ENCODE results near the gene PAPOLB.

PAPOLB gene

GRCh38 chr7:4885317-4885807, 23.5 kb upstream of the PAPOLB start:
- Histone ChIP-seq H3K27me3 (ENCODE audit: control insufficient read depth, insufficient read depth, low read length) (no peaks in the 10 kb centered on the region), H3K27ac (ENCODE audit: low read depth, low read length) (no peak overlapping the region), H3K4me3 (ENCODE audit: low read length) (no peak overlapping the region), H3K36me3 (ENCODE audit: control insufficient read depth, insufficient read depth, low read length) (no peaks in the 10 kb centered on the region), H3K9ac (ENCODE audit: low read length) (no peak overlapping the region), H3K4me1 (ENCODE audit: control insufficient read depth, insufficient read depth, low read length) (no peaks in the 10 kb centered on the region)

- no peak overlapping the region for H3K4me3 ChIP-seq (ENCODE audit: low read length)
- H3K27ac ChIP-seq (ENCODE audit: low read depth, low read length), result no peak overlapping the region
- H3K36me3 ChIP-seq (ENCODE audit: control insufficient read depth, insufficient read depth, low read length), result no peaks in the 10 kb centered on the region
- H3K27me3 ChIP-seq (ENCODE audit: control insufficient read depth, insufficient read depth, low read length), result no peaks in the 10 kb centered on the region
- no peaks in the 10 kb centered on the region for H3K4me1 ChIP-seq (ENCODE audit: control insufficient read depth, insufficient read depth, low read length)
- H3K9ac ChIP-seq (ENCODE audit: low read length), result no peak overlapping the region
Measured at GRCh38 chr7:4884164-4884563, 22.3 kb upstream of the PAPOLB start.

GRCh38 chr7:4883372-4884144, 21.7 kb upstream of the PAPOLB start, which contains the start of gene RADIL:
Gene RADIL (minus strand): TSS chr7:4883716. CDS start chr7:4878139, 5,577 bp downstream.
- H3K4me1 ChIP-seq (ENCODE audit: control insufficient read depth, insufficient read depth, low read length), result no peaks in the 10 kb centered on the region
- H3K27ac ChIP-seq (ENCODE audit: low read depth, low read length), result peak within 1 kb of the TSS; percentile 82
- H3K9ac ChIP-seq (ENCODE audit: low read length), result no peak within 1 kb of the TSS
- no peaks in the 10 kb centered on the region for H3K36me3 ChIP-seq (ENCODE audit: control insufficient read depth, insufficient read depth, low read length)
- H3K27me3 ChIP-seq (ENCODE audit: control insufficient read depth, insufficient read depth, low read length), result no peaks in the 10 kb centered on the region
- peak within 1 kb of the TSS; percentile 64 for H3K4me3 ChIP-seq (ENCODE audit: low read length)

GRCh38 chr7:4883033-4883371, 21.2 kb upstream of the PAPOLB start:
- Histone ChIP-seq H3K36me3 (ENCODE audit: control insufficient read depth, insufficient read depth, low read length) (no peaks in the 10 kb centered on the region), H3K4me3 (ENCODE audit: low read length) (peak overlapping the region; percentile 64), H3K27ac (ENCODE audit: low read depth, low read length) (peak overlapping the region; percentile 82), H3K9ac (ENCODE audit: low read length) (no peak overlapping the region), H3K4me1 (ENCODE audit: control insufficient read depth, insufficient read depth, low read length) (no peaks in the 10 kb centered on the region), H3K27me3 (ENCODE audit: control insufficient read depth, insufficient read depth, low read length) (no peaks in the 10 kb centered on the region)

GRCh38 chr7:4882169-4883032, 20.6 kb upstream of the PAPOLB start:
- Histone ChIP-seq H3K27me3 (ENCODE audit: control insufficient read depth, insufficient read depth, low read length) (no peaks in the 10 kb centered on the region), H3K9ac (ENCODE audit: low read length) (no peak overlapping the region), H3K36me3 (ENCODE audit: control insufficient read depth, insufficient read depth, low read length) (no peaks in the 10 kb centered on the region), H3K4me1 (ENCODE audit: control insufficient read depth, insufficient read depth, low read length) (no peaks in the 10 kb centered on the region), H3K27ac (ENCODE audit: low read depth, low read length) (peak overlapping the region; percentile 82), H3K4me3 (ENCODE audit: low read length) (peak overlapping the region; percentile 64)

GRCh38 chr7:4880218-4880617, 18.4 kb upstream of the PAPOLB start:
- Histone ChIP-seq H3K4me3 (ENCODE audit: low read length) (no peak overlapping the region), H3K9ac (ENCODE audit: low read length) (no peak overlapping the region), H3K27ac (ENCODE audit: low read depth, low read length) (no peak overlapping the region), H3K4me1 (ENCODE audit: control insufficient read depth, insufficient read depth, low read length) (no peaks in the 10 kb centered on the region), H3K27me3 (ENCODE audit: control insufficient read depth, insufficient read depth, low read length) (no peaks in the 10 kb centered on the region), H3K36me3 (ENCODE audit: control insufficient read depth, insufficient read depth, low read length) (no peaks in the 10 kb centered on the region)

GRCh38 chr7:4879396-4880081, 17.7 kb upstream of the PAPOLB start:
- Histone ChIP-seq H3K27ac (ENCODE audit: low read depth, low read length) (no peak overlapping the region), H3K9ac (ENCODE audit: low read length) (no peak overlapping the region), H3K4me3 (ENCODE audit: low read length) (no peak overlapping the region), H3K4me1 (ENCODE audit: control insufficient read depth, insufficient read depth, low read length) (no peaks in the 10 kb centered on the region), H3K27me3 (ENCODE audit: control insufficient read depth, insufficient read depth, low read length) (no peaks in the 10 kb centered on the region), H3K36me3 (ENCODE audit: control insufficient read depth, insufficient read depth, low read length) (no peaks in the 10 kb centered on the region)

GRCh38 chr7:4878336-4879335, 16.8 kb upstream of the PAPOLB start:
- Histone ChIP-seq H3K27ac (ENCODE audit: low read depth, low read length) (no peak overlapping the region), H3K36me3 (ENCODE audit: control insufficient read depth, insufficient read depth, low read length) (no peaks in the 10 kb centered on the region), H3K27me3 (ENCODE audit: control insufficient read depth, insufficient read depth, low read length) (no peaks in the 10 kb centered on the region), H3K4me1 (ENCODE audit: control insufficient read depth, insufficient read depth, low read length) (no peaks in the 10 kb centered on the region), H3K9ac (ENCODE audit: low read length) (no peak overlapping the region), H3K4me3 (ENCODE audit: low read length) (no peak overlapping the region)

GRCh38 chr7:4876586-4876985, 14.8 kb upstream of the PAPOLB start:
- no peak overlapping the region for H3K4me3 ChIP-seq (ENCODE audit: low read length)
- no peak overlapping the region for H3K9ac ChIP-seq (ENCODE audit: low read length)
- H3K4me1 ChIP-seq (ENCODE audit: control insufficient read depth, insufficient read depth, low read length), result no peaks in the 10 kb centered on the region
- H3K36me3 ChIP-seq (ENCODE audit: control insufficient read depth, insufficient read depth, low read length), result no peaks in the 10 kb centered on the region
- no peaks in the 10 kb centered on the region for H3K27me3 ChIP-seq (ENCODE audit: control insufficient read depth, insufficient read depth, low read length)
- H3K27ac ChIP-seq (ENCODE audit: low read depth, low read length), result no peak overlapping the region

- H3K36me3 ChIP-seq (ENCODE audit: control insufficient read depth, insufficient read depth, low read length), result no peaks in the 10 kb centered on the region
- H3K27ac ChIP-seq (ENCODE audit: low read depth, low read length), result no peak overlapping the region
- no peaks in the 10 kb centered on the region for H3K4me1 ChIP-seq (ENCODE audit: control insufficient read depth, insufficient read depth, low read length)
Measured at GRCh38 chr7:4875391-4875790, 13.6 kb upstream of the PAPOLB start.

GRCh38 chr7:4873071-4873944, 11.5 kb upstream of the PAPOLB start:
- no peak overlapping the region for H3K9ac ChIP-seq (ENCODE audit: low read length)
- no peak overlapping the region for H3K4me3 ChIP-seq (ENCODE audit: low read length)
- H3K36me3 ChIP-seq (ENCODE audit: control insufficient read depth, insufficient read depth, low read length), result no peaks in the 10 kb centered on the region
- no peaks in the 10 kb centered on the region for H3K4me1 ChIP-seq (ENCODE audit: control insufficient read depth, insufficient read depth, low read length)
- no peaks in the 10 kb centered on the region for H3K27me3 ChIP-seq (ENCODE audit: control insufficient read depth, insufficient read depth, low read length)
- no peak overlapping the region for H3K27ac ChIP-seq (ENCODE audit: low read depth, low read length)

More at GRCh38 chr7:4875391-4875790, 13.6 kb upstream of the PAPOLB start:
- Histone ChIP-seq H3K4me3 (ENCODE audit: low read length) (no peak overlapping the region), H3K27me3 (ENCODE audit: control insufficient read depth, insufficient read depth, low read length) (no peaks in the 10 kb centered on the region), H3K9ac (ENCODE audit: low read length) (no peak overlapping the region)
